NCI-H1105 treated with DMSO at 0.1 percent for 48 hours (cell line): ENCODE measurements around the gene RBM6.
"Not testable (repeated sequence)": the region's sequence is repeated elsewhere in the genome, so short reads cannot be mapped to it uniquely, and the experiment has no call there.

Experiments
- DNase-seq: peaks from one replicate; lab custom pipeline; 2025; lab: John Stamatoyannopoulos, UW

RBM6 gene

GRCh38 chr3:49976942-49977341, 37.0 kb downstream of the RBM6 start:
- DNase-seq = no peak

- no peak for DNase-seq
Observed at GRCh38 chr3:49984394-49984793, 44.4 kb downstream of the RBM6 start.

GRCh38 chr3:49992326-49992725, 52.4 kb downstream of the RBM6 start:
- no peak for DNase-seq

- DNase-seq = no peak
Observed at GRCh38 chr3:49994476-49994875, 54.5 kb downstream of the RBM6 start.

- no peak for DNase-seq
Observed at GRCh38 chr3:49996016-49996415, 56.1 kb downstream of the RBM6 start.

GRCh38 chr3:49997862-49998261, 57.9 kb downstream of the RBM6 start:
- DNase-seq = no peak

- no peak for DNase-seq
Observed at GRCh38 chr3:49998326-49998725, 58.4 kb downstream of the RBM6 start.

GRCh38 chr3:50001511-50001910, 61.6 kb downstream of the RBM6 start:
- no peak for DNase-seq

GRCh38 chr3:50003216-50003615, 63.3 kb downstream of the RBM6 start:
- DNase-seq = no peak

- no peak for DNase-seq
Observed at GRCh38 chr3:50003824-50004223, 63.9 kb downstream of the RBM6 start.

- no peak for DNase-seq
Observed at GRCh38 chr3:50008931-50009330, 69.0 kb downstream of the RBM6 start.

GRCh38 chr3:50010959-50011358, 71.0 kb downstream of the RBM6 start:
- DNase-seq = no peak

- DNase-seq = no peak
Observed at GRCh38 chr3:50015918-50016317, 76.0 kb downstream of the RBM6 start.

- no peak for DNase-seq
Observed at GRCh38 chr3:50028346-50028745, 88.4 kb downstream of the RBM6 start.

- not testable (repeated sequence) for DNase-seq
Observed at GRCh38 chr3:50031201-50031600, 91.3 kb downstream of the RBM6 start.

- no peak for DNase-seq
Observed at GRCh38 chr3:50044976-50045375, 105.0 kb downstream of the RBM6 start.

GRCh38 chr3:50047426-50047825, 107.5 kb downstream of the RBM6 start:
- DNase-seq = no peak

- peak; percentile 21 for DNase-seq
Observed at GRCh38 chr3:50050361-50050760, 110.4 kb downstream of the RBM6 start.

GRCh38 chr3:50057756-50058155, 117.8 kb downstream of the RBM6 start:
- no peak for DNase-seq

GRCh38 chr3:50068134-50068533, 128.2 kb downstream of the RBM6 start:
- DNase-seq = no peak

GRCh38 chr3:50078091-50078490, 138.1 kb downstream of the RBM6 start:
- DNase-seq = no peak

- no peak for DNase-seq
Observed at GRCh38 chr3:50078622-50079021, 138.7 kb downstream of the RBM6 start.

GRCh38 chr3:50084951-50085350, 145.0 kb downstream of the RBM6 start:
- DNase-seq = not testable (repeated sequence)

- peak; percentile 74 for DNase-seq
Observed at GRCh38 chr3:50088725-50089608, 149.0 kb downstream of the RBM6 start, which contains the start of gene RBM5. Gene RBM5 (plus strand): TSS chr3:50088919. CDS start chr3:50090435, 1,516 bp downstream.
